ENCODE results near the gene ISCA2.

DNA sequence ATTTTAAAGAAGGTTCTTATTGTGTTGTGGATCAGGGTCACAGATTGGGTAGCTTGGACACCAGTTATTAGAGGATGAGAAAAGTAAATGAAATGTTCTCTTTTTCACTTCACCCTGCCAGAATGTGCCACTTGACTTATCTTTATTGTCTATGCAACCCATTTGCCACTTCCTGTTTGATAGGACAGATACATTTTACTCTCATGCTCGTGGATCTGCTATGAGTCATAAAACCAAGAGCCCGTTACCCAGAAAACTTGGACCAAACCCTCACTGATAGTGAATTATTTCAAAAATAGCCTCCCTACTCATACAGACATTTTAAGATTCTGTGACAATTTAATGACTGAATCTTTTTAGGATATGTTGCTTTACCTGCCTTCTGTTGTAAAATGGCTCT, 1.8 kb downstream of the ISCA2 start:
- TF ChIP-seq, protein P1, sequence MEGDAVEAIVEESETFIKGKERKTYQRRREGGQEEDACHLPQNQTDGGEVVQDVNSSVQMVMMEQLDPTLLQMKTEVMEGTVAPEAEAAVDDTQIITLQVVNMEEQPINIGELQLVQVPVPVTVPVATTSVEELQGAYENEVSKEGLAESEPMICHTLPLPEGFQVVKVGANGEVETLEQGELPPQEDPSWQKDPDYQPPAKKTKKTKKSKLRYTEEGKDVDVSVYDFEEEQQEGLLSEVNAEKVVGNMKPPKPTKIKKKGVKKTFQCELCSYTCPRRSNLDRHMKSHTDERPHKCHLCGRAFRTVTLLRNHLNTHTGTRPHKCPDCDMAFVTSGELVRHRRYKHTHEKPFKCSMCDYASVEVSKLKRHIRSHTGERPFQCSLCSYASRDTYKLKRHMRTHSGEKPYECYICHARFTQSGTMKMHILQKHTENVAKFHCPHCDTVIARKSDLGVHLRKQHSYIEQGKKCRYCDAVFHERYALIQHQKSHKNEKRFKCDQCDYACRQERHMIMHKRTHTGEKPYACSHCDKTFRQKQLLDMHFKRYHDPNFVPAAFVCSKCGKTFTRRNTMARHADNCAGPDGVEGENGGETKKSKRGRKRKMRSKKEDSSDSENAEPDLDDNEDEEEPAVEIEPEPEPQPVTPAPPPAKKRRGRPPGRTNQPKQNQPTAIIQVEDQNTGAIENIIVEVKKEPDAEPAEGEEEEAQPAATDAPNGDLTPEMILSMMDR (conservative IDR thresholded peaks at IDR 0.05; ENCODE audit: low read depth in 2 of 2), result no peak
- TF ChIP-seq POLR2AphosphoS5 (IDR thresholded peaks at IDR 0.05; ENCODE audit: low read depth) (no peak), ZNF331 (CRISPR knock-in tag; IDR thresholded peaks at IDR 0.05; ENCODE audit: low read depth) (no peak), CREB1 (CRISPR knock-in tag; IDR thresholded peaks at IDR 0.05; ENCODE audit: low read depth) (no peak), STAT1 (IDR thresholded peaks at IDR 0.05; ENCODE audit: unreplicated experiment) (no peak), EZH2phosphoT487 (IDR thresholded peaks at IDR 0.05; ENCODE audit: unreplicated experiment) (no peak), EZH2 (IDR thresholded peaks at IDR 0.05; ENCODE audit: low read depth, unreplicated experiment) (no peak), NANOG (IDR thresholded peaks at IDR 0.05; ENCODE audit: borderline replicate concordance) (no peak)
- TF ChIP-seq, protein P2, sequence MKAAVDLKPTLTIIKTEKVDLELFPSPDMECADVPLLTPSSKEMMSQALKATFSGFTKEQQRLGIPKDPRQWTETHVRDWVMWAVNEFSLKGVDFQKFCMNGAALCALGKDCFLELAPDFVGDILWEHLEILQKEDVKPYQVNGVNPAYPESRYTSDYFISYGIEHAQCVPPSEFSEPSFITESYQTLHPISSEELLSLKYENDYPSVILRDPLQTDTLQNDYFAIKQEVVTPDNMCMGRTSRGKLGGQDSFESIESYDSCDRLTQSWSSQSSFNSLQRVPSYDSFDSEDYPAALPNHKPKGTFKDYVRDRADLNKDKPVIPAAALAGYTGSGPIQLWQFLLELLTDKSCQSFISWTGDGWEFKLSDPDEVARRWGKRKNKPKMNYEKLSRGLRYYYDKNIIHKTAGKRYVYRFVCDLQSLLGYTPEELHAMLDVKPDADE (IDR thresholded peaks at IDR 0.05), result no peak
- TF ChIP-seq, protein P3, sequence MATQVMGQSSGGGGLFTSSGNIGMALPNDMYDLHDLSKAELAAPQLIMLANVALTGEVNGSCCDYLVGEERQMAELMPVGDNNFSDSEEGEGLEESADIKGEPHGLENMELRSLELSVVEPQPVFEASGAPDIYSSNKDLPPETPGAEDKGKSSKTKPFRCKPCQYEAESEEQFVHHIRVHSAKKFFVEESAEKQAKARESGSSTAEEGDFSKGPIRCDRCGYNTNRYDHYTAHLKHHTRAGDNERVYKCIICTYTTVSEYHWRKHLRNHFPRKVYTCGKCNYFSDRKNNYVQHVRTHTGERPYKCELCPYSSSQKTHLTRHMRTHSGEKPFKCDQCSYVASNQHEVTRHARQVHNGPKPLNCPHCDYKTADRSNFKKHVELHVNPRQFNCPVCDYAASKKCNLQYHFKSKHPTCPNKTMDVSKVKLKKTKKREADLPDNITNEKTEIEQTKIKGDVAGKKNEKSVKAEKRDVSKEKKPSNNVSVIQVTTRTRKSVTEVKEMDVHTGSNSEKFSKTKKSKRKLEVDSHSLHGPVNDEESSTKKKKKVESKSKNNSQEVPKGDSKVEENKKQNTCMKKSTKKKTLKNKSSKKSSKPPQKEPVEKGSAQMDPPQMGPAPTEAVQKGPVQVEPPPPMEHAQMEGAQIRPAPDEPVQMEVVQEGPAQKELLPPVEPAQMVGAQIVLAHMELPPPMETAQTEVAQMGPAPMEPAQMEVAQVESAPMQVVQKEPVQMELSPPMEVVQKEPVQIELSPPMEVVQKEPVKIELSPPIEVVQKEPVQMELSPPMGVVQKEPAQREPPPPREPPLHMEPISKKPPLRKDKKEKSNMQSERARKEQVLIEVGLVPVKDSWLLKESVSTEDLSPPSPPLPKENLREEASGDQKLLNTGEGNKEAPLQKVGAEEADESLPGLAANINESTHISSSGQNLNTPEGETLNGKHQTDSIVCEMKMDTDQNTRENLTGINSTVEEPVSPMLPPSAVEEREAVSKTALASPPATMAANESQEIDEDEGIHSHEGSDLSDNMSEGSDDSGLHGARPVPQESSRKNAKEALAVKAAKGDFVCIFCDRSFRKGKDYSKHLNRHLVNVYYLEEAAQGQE (IDR thresholded peaks at IDR 0.05; ENCODE audit: unreplicated experiment), result no peak
